ENCODE data around the gene EFNB1. TPM values are rescaled to one million over a fixed set of nuclear protein-coding genes. Genes with fewer than 3 reads are reported as not detected.

EFNB1 gene
- total RNA-seq, 2 donors from 2014 or later = 77.9 to 92.2 TPM

DNA sequence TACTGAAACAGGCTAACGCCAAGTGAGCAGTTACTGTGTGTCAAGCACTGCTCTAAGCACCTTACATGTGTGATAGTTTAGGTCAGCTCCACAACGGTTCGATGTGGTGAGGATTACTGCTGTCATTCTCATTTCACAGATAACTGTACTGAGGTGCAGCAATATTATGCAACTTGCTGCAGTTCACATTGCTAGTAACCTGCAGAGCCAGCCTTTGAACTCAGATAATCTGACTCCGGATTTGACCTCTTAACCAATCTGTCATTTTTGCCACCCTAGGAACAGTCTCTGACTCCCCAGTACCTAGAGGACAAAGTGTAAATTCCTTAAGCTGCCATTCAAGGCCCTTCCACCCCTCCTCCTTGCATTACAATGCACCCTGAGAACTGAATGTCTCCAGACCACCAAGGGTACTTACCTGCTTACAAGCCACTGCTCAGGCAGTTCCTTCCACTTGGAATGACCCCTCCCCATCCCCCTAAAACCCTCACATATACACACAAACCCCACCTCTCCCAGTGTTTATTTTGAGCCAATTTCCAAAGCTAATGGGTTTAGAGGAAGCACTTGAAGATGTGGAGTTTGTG is 24.9 kb downstream of the EFNB1 start:
- no peak for DNase-seq
- H3K27me3 ChIP-seq = no peaks in the 10 kb centered on the region
- no peaks in the 10 kb centered on the region for H3K9me3 ChIP-seq
- TF ChIP-seq, protein P1, sequence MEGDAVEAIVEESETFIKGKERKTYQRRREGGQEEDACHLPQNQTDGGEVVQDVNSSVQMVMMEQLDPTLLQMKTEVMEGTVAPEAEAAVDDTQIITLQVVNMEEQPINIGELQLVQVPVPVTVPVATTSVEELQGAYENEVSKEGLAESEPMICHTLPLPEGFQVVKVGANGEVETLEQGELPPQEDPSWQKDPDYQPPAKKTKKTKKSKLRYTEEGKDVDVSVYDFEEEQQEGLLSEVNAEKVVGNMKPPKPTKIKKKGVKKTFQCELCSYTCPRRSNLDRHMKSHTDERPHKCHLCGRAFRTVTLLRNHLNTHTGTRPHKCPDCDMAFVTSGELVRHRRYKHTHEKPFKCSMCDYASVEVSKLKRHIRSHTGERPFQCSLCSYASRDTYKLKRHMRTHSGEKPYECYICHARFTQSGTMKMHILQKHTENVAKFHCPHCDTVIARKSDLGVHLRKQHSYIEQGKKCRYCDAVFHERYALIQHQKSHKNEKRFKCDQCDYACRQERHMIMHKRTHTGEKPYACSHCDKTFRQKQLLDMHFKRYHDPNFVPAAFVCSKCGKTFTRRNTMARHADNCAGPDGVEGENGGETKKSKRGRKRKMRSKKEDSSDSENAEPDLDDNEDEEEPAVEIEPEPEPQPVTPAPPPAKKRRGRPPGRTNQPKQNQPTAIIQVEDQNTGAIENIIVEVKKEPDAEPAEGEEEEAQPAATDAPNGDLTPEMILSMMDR (IDR thresholded peaks at IDR 0.05) = no peak
- no peak overlapping the region for H3K27ac ChIP-seq
- no peak overlapping the region for H3K4me3 ChIP-seq
- H3K36me3 ChIP-seq = no peaks in the 10 kb centered on the region
- no peaks in the 10 kb centered on the region for H3K4me1 ChIP-seq
- no peak overlapping the region for H3K9ac ChIP-seq (ENCODE audit: low read depth in 2 of 2, low read length in 2 of 2)
- intact Hi-C loops (cut with DNase I) = no loop called here

DNA sequence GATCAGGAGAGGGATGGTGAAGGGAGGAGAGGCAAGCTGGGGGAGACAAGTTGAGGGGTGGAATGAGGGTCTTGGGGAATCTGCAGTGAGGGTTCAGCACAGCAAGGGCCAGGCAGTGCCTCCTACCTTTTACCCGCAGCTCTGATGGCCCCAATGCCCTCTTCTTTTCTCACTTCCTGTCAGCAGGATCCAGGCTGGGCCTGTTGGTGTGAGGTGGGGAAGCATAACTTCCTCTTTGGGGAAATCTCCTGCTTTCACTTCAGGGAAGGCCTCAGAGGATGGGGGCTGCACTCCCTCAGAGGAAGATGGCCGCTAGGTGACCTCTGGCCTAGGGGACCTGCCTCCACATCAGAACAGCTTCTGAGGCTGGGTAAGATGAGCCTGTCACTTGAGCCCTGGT is 36.5 kb downstream of the EFNB1 start:
- TF ChIP-seq, protein P1 (IDR thresholded peaks at IDR 0.05) = no peak
- peaks cover 3% of the 10 kb centered on the region for H3K27me3 ChIP-seq

DNA sequence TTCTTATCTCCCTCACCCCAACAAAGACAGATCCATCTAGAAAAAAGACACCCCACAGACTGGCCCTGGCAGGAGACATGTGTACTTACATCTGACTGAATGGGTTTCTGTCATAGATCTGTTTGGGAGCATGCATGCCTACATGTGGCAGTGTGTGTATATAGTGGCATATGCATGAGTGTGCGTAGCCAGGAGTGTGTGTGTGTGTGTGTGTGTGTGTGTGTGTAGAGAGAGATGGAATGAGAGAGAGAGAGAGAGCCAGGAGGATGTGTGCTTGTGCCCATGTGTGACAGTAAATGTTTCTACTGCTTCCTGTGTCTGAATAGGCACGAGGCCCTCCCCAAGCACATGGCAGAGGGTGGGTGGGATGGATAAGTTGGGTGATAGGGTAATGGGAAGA is 37.1 kb downstream of the EFNB1 start:
- TF ChIP-seq, protein P1 (IDR thresholded peaks at IDR 0.05) = no peak
- Histone ChIP-seq H3K27ac (no peak overlapping the region), H3K4me3 (no peak overlapping the region), H3K27me3 (peaks cover 3% of the 10 kb centered on the region), H3K4me1 (no peaks in the 10 kb centered on the region), H3K9ac (ENCODE audit: low read depth in 2 of 2, low read length in 2 of 2) (no peak overlapping the region), H3K9me3 (no peaks in the 10 kb centered on the region), H3K36me3 (no peaks in the 10 kb centered on the region)
- intact Hi-C loops (cut with DNase I) = no loop called here
- DNase-seq = no peak

More for the DNA sequence above, 36.5 kb downstream of the EFNB1 start:
- Histone ChIP-seq H3K4me3 (no peak overlapping the region), H3K36me3 (no peaks in the 10 kb centered on the region), H3K9me3 (no peaks in the 10 kb centered on the region), H3K4me1 (no peaks in the 10 kb centered on the region), H3K9ac (ENCODE audit: low read depth in 2 of 2, low read length in 2 of 2) (no peak overlapping the region), H3K27ac (no peak overlapping the region)
- intact Hi-C loops (cut with DNase I) = no loop called here
- DNase-seq = no peak

DNA sequence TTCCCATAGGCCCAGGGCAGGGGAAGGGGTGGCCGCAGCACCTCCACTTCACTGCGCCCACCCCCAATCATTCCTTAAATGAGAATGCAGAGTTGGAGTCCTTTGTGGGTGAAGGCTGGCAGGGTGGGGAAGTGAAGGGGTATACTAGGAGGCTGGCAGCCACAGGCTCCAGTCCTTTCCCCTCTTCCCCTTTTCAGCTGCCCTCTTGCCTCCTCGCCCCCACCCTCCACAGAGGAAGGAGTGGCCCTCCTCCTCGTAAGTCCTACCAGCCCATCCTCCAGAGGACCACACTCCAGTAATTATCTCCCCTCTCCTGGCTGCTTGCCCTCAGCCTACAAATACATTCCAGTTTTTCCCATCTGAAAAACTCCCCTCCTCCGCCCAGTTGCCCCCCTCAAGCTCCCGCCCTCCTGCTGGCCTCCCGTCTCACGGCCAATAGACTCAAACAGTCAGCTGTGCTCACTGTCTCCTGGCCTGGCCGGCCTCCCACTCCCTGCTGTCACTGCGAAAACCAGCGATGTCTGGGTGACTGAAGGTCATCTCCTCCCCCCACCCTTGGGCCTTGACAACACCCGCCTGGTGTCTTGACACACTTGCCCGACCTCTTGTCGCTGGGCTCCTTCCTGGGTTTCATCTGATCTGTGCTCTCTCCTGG is 38.8 kb downstream of the EFNB1 start:
- DNase-seq = no peak
- H3K4me3 ChIP-seq = no peak overlapping the region
- TF ChIP-seq, protein P1 (IDR thresholded peaks at IDR 0.05) = no peak
- H3K9me3 ChIP-seq = no peaks in the 10 kb centered on the region
- no peaks in the 10 kb centered on the region for H3K27me3 ChIP-seq
- H3K4me1 ChIP-seq = no peaks in the 10 kb centered on the region
- no peak overlapping the region for H3K9ac ChIP-seq (ENCODE audit: low read depth in 2 of 2, low read length in 2 of 2)
- H3K36me3 ChIP-seq = no peaks in the 10 kb centered on the region
- intact Hi-C loops (cut with DNase I) = no loop called here
- H3K27ac ChIP-seq = no peak overlapping the region

DNA sequence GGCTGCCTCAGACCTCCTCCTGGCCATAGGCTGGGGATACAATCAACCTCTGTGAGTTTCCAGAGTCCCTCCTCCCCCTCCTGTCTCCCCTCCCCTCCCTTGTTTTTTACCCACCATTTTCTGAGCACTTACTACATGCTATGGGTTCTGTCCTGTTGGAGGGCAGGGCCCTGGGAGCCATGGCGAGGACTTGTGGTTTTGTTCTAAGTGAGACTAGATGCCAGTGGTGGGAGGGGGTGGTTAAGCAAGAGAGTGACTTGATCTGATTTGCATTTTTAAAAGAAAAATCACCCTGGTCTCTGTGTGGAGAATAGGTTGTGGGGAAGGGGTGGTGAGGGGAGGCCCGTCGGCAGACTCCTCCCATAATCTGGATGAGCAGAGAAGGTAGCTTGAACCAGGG is 39.5 kb downstream of the EFNB1 start:
- Histone ChIP-seq H3K27me3 (no peaks in the 10 kb centered on the region), H3K9ac (ENCODE audit: low read depth in 2 of 2, low read length in 2 of 2) (no peak overlapping the region), H3K4me1 (no peaks in the 10 kb centered on the region), H3K4me3 (no peak overlapping the region), H3K9me3 (no peaks in the 10 kb centered on the region), H3K27ac (peak overlapping the region; percentile 34), H3K36me3 (no peaks in the 10 kb centered on the region)
- no peak for DNase-seq
- intact Hi-C loops (cut with DNase I) = no loop called here
- TF ChIP-seq, protein P1 (IDR thresholded peaks at IDR 0.05) = no peak

Data from colonic mucosa (tissue), 4 donors.